Activated naive CD4-positive, alpha-beta T cell treated with anti-CD3 and anti-CD28 coated beads, Interleukin-2, amount 50 U/mL, for 24 hours (primary cell): ENCODE data around the gene CPM.

Source experiments
- H3K27ac Mint-ChIP-seq: one replicate; pipeline ENCODE4 v1.8.0; 2021; ENCODE audit warnings: mild to moderate bottlenecking, mixed read lengths
- H3K27me3 Mint-ChIP-seq: one replicate; pipeline ENCODE4 v1.8.0; 2021; ENCODE audit warnings: mixed read lengths
- H3K36me3 Mint-ChIP-seq: one replicate; pipeline ENCODE4 v1.8.0; 2021; ENCODE audit warnings: mixed read lengths
- H3K4me1 Mint-ChIP-seq: one replicate; pipeline ENCODE4 v1.8.0; 2021; ENCODE audit warnings: mixed read lengths
- H3K4me3 Mint-ChIP-seq: one replicate; pipeline ENCODE4 v1.8.0; 2021; ENCODE audit warnings: mild to moderate bottlenecking, mixed read lengths
- H3K9me3 Mint-ChIP-seq: one replicate; pipeline ENCODE4 v1.8.0; 2021; ENCODE audit warnings: mixed read lengths

CPM gene

DNA sequence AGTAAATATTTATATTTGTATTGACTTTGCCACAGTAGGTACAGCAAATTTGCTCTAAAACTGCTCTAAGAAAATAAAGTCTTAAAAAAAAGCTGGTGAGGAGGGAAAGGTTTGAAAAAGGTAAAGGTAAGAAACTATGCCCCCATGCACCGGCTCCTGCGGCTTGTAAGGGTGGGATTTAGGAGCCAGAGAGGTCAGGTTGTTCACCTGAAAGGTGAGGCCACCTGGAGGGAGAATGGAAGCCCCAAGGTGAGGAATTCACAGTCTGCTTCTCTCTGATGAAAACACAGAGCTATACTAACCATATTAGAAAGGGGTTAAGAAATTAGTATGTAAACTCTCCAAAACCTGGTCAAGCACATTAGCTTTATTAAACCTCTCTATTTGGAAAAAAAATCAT is 31.8 kb downstream of the CPM start:
- no peaks in the 10 kb centered on the region for H3K27me3 Mint-ChIP-seq
- no peak overlapping the region for H3K4me3 Mint-ChIP-seq
- H3K36me3 Mint-ChIP-seq: peaks cover 8% of the 10 kb centered on the region
- H3K27ac Mint-ChIP-seq: no peak overlapping the region
- peaks cover 5% of the 10 kb centered on the region for H3K4me1 Mint-ChIP-seq
- H3K9me3 Mint-ChIP-seq: no peaks in the 10 kb centered on the region

DNA sequence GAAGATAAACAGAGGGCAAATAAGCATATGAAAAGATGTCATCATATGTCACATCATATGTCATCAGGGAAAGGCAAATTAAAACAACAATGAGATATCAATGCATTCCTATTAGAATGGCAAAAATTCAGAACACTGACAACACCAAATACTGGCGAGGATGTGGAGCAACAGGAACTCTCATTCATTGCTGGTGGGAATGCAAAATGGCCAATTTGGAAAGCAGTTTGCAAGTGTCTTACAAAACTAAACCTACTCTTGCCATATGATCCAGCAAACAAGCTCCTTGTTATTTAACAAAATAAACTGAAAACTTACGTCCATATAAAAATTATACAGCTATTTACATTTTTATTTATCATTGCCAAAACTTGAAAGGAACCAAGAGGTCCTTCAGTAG is 32.7 kb downstream of the CPM start:
- H3K36me3 Mint-ChIP-seq: peaks cover 9% of the 10 kb centered on the region
- H3K27me3 Mint-ChIP-seq: no peaks in the 10 kb centered on the region
- no peaks in the 10 kb centered on the region for H3K9me3 Mint-ChIP-seq
- peaks cover 5% of the 10 kb centered on the region for H3K4me1 Mint-ChIP-seq
- no peak overlapping the region for H3K27ac Mint-ChIP-seq
- H3K4me3 Mint-ChIP-seq: no peak overlapping the region

DNA sequence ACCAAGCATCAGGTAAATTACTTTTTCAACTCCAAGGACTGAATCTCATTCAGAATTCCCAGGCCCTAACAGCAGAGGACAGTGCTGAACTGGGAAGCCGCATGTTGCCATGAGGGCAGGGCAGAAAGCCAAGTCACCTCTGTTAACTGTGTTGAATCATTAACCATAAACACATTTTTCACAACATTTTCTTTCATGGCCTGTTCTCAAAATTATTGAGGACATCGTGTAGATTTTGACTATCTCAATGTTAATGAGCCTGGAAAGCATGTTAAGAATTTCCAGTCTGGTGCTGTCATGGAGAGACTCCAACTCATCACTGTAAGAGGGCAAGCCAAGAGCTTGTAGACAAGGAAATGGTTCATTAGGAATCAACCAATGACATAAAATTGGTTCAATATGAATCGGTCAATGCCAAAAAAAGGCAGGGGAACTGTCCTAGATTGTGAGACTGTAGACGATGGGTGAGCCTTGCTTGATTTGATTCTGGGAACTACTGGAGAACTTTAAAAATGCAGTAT is 33.7 kb downstream of the CPM start:
- peaks cover under 1% of the 10 kb centered on the region for H3K4me1 Mint-ChIP-seq
- no peak overlapping the region for H3K27ac Mint-ChIP-seq
- peaks cover 9% of the 10 kb centered on the region for H3K36me3 Mint-ChIP-seq
- H3K27me3 Mint-ChIP-seq: no peaks in the 10 kb centered on the region
- no peak overlapping the region for H3K4me3 Mint-ChIP-seq
- H3K9me3 Mint-ChIP-seq: no peaks in the 10 kb centered on the region

DNA sequence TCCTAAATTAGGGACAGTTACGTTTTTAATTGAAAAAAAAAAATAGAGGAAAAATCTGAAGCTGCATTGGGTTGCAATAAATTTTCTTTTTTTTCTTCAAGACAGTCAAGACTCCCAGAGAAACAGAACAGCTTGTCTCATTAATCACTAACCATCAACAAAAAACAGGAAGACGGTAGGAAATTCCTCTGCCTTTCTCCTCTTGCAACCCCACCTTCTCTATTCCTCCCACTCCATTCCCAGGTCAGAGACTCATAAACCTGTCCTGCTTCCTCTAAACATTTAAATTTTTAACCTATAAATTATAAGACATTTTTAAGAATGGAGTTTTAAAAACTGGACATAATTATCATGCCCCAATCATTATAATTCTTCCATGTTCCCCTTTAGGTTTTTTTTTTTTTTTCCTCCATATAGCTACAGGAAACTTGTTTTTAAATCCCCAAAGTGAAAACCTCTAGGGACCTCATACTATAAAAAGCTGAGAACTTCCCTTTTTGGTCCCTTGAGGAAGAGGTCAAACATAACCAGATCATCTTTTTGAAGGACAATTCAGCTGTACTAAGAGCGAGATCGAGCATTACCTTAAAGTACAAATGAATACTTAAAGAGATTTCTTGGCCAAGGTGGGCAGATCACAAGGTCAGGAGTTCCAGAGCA is 36.0 kb downstream of the CPM start:
- Mint-ChIP-seq H3K4me1 (peaks cover 5% of the 10 kb centered on the region), H3K36me3 (peaks cover 13% of the 10 kb centered on the region), H3K27me3 (no peaks in the 10 kb centered on the region), H3K4me3 (no peak overlapping the region), H3K27ac (no peak overlapping the region), H3K9me3 (no peaks in the 10 kb centered on the region)

DNA sequence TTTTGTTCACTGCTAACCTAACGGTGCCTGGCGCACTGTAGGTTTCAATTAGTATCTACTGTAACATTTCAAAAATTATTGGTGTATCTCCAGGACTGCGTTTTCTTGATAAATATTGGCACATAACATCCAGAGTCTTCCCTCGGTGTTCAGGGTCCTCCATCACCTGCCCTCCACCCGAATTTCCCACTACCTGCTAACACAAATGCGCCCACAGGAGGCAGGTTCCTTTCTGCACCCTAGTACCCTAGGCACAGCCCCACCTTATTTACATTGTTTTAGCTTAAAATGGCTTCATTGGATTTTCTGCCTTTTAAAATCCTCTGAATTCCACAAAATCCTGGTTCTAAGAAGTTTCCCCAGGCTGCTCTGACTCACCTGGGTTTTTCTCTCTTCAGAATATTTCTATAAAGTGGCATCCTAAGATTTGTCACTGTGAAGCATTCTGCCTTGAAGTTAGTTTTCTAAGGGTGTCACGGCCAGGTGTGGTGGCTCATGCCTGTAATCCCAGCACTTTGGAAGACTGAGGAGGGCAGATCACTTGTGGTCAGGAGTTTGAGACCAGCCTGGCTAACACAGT is 38.6 kb downstream of the CPM start:
- H3K4me3 Mint-ChIP-seq: no peak overlapping the region
- peaks cover 17% of the 10 kb centered on the region for H3K4me1 Mint-ChIP-seq
- H3K27ac Mint-ChIP-seq: peak overlapping the region; percentile 46
- H3K9me3 Mint-ChIP-seq: no peaks in the 10 kb centered on the region
- H3K27me3 Mint-ChIP-seq: no peaks in the 10 kb centered on the region
- peaks cover 13% of the 10 kb centered on the region for H3K36me3 Mint-ChIP-seq

DNA sequence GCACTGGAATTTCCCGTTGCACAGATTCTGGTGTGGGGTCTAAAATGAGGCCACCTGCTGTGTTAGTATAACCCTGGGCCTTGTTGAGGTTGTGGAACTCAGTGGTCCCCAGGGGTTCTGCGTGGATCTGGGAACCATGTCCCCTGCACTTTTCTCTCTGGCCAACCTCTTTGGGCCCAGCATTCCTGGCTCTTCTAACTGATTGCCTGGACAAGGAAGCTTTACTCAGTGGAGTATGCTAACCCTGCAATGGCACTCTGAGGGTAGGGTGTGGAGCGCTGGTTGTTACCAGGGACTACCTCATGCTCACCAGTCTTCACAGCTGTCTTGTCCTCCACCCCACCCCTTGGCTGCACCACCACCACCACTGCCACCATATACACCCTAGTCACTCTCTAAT is 39.2 kb downstream of the CPM start:
- Mint-ChIP-seq H3K36me3 (peaks cover 13% of the 10 kb centered on the region), H3K9me3 (no peaks in the 10 kb centered on the region), H3K4me3 (no peak overlapping the region), H3K27ac (peak overlapping the region; percentile 46), H3K4me1 (peaks cover 17% of the 10 kb centered on the region), H3K27me3 (no peaks in the 10 kb centered on the region)

DNA sequence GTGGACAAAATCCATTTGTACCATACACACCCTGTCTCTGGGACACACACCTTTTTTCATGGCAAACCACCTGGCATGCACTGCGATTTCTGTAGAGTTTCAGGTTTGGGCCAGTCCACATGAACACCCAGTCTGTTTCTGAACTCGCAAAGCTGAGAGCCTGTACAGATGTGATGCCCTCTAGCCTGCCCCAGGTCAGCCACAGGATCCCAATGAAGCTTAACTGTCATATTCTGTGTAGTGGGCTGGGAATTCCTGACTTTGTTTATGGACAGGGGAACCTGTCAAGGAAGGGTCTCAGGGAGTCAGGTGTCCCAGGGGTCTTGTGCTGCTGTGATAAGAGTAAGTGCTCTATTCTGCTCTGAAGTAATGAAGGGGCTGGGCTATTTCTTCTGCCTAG is 39.8 kb downstream of the CPM start:
- Mint-ChIP-seq H3K9me3 (no peaks in the 10 kb centered on the region), H3K27ac (no peak overlapping the region), H3K36me3 (peaks cover 13% of the 10 kb centered on the region), H3K4me1 (peaks cover 17% of the 10 kb centered on the region), H3K27me3 (no peaks in the 10 kb centered on the region), H3K4me3 (no peak overlapping the region)

DNA sequence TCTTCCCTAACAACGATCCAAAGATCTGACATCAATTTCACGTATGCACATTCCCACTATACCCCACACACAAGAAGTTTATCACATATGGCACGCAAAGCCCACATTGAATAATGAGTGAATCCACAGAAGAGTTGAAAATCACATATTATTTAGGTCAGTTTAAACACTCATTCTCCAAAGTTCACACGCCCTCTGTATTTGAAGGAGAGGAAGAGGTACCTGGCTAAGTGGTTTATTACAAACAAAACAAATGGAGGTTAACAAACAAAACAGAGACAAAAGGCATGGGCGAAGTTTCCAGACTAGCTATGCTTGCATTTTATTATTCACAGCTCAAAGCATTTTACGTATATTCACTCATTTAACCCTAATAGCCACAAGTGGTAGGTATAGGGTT is 41.8 kb downstream of the CPM start:
- Mint-ChIP-seq H3K4me3 (no peak overlapping the region), H3K4me1 (peaks cover 17% of the 10 kb centered on the region), H3K27ac (no peak overlapping the region), H3K27me3 (no peaks in the 10 kb centered on the region), H3K36me3 (peaks cover 8% of the 10 kb centered on the region), H3K9me3 (no peaks in the 10 kb centered on the region)

DNA sequence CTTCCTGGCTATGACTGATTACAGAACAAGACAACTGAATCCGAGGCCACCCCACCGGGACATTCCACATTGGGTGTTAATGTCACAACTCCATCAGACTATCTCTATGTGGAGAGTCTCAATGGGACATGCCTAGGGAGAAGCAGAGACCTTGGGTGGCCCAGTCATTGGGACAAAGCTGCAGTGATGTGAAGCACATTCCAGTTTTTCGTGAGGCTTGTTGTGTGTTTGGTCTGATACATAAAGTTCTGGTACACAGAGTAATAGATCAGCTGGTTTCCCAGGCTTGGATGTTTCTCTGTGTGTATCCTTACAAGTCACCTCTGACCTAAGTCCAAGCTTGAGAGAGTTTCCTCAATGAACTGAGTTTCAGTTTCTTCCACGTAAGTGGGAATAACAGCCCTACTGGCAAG is 42.3 kb downstream of the CPM start:
- H3K27ac Mint-ChIP-seq: no peak overlapping the region
- H3K4me1 Mint-ChIP-seq: peaks cover 17% of the 10 kb centered on the region

DNA sequence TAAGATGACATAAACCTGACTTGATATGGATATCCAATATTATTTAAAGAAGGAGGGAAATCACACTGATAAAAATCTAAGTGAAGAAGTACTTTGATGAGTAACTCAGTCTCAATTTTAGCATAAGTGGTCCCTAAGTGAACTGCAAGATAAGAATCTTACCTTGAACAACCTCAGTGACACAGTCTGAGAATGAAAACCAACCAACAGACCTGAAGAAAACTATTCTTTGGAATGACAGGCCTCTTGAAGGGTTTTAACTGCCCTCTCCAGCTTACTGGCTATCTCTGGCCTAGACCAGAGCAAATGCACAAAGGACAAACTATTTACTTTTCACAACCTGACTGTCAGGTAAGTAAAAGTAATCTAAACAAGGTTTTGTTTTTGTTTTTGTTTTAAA is 44.7 kb downstream of the CPM start:
- H3K27ac Mint-ChIP-seq: no peak overlapping the region

More for the DNA sequence above, 42.3 kb downstream of the CPM start:
- Mint-ChIP-seq H3K4me3 (no peak overlapping the region), H3K9me3 (no peaks in the 10 kb centered on the region), H3K27me3 (no peaks in the 10 kb centered on the region), H3K36me3 (peaks cover 7% of the 10 kb centered on the region)

DNA sequence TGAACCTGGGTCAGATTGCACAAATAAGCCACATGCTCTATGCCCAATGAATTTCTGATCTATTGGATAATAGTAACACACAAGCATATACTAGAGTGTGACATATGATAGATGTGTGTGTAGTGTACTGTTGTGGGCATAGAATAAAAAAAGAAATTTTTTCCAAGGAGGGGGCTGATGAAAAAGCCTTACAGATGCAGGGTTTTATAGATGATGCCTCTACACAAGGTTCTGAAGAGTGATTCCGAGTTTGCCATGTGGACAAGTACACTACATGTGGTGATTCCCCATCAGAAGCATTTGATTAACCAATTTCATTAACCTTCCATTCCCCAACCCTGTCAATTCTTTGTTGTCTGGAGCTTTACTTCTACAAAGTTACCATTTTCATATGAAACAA is 45.3 kb downstream of the CPM start:
- Mint-ChIP-seq H3K36me3 (peaks cover 5% of the 10 kb centered on the region), H3K4me3 (no peak overlapping the region), H3K4me1 (peaks cover 17% of the 10 kb centered on the region), H3K27me3 (no peaks in the 10 kb centered on the region), H3K27ac (no peak overlapping the region), H3K9me3 (no peaks in the 10 kb centered on the region)

More for the DNA sequence above, 44.7 kb downstream of the CPM start:
- Mint-ChIP-seq H3K9me3 (no peaks in the 10 kb centered on the region), H3K4me1 (peaks cover 17% of the 10 kb centered on the region), H3K27me3 (no peaks in the 10 kb centered on the region), H3K4me3 (no peak overlapping the region), H3K36me3 (peaks cover 5% of the 10 kb centered on the region)

DNA sequence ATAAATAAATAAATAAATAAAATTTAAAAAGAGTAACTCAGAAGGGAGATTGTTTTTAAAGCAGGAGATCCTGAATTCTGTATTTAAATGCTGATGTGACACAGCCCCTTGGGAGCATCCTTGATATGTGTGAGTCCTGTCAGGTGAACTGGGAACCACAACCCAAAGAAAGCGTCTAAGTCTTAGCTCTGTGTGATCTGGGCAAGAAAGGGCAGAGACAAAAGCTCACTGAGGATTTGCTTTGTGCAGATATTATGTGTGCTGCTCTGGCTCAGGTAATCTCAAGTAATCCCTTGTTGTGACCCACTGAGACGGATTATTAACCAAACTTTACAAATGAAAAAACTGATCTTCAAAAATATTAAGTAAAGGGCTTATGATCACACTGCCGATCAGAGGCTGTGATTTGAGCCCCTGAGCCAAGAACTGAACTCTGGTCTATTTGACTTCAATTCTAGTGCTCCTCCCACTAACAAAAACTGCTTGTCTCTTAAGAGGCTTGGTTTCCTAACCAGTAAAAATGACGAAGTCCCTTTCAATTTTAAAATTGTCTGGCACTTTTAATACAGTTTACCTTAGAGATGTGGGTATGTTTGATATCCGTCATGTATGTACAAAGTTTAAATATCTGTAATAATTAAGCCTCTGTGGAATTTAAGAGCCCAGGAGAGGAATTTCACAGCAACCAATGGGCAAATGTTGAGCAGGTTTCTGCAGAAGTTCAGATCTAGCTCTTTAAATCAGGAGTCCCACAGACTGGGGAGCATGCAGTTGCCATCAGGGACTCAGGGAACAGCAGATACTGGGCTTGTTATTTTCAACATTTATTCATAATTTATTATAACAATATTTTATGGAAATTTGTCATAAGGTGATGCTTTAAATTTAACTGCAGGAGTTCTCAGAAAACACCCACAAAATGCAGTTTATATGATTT is 46.1 kb downstream of the CPM start:
- Mint-ChIP-seq H3K4me3 (no peak overlapping the region), H3K27me3 (no peaks in the 10 kb centered on the region), H3K9me3 (no peaks in the 10 kb centered on the region), H3K36me3 (peaks cover 2% of the 10 kb centered on the region), H3K27ac (no peak overlapping the region), H3K4me1 (peaks cover 11% of the 10 kb centered on the region)

DNA sequence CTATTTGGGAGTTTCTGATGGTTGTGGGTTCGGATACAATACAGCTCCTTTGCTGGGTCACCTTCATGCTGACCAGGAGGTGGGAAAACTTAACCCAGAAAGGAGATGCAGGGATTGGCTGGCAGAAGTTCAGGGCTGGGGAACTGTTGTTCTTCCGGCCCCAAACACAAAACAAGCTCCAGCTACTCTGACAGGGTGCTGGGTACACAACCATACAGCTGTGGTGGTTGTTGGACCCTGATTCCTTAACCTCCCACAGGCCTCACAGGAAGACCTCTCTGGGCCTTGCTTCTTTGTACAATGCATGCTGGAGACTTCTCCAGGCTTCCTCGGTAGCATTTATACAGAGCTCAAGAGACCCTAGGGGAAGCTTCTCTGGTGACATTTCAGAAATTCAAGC is 47.6 kb downstream of the CPM start:
- no peaks in the 10 kb centered on the region for H3K27me3 Mint-ChIP-seq
- H3K9me3 Mint-ChIP-seq: no peaks in the 10 kb centered on the region
- peaks cover 4% of the 10 kb centered on the region for H3K36me3 Mint-ChIP-seq
- H3K4me1 Mint-ChIP-seq: no peaks in the 10 kb centered on the region
- peak overlapping the region; percentile 53 for H3K27ac Mint-ChIP-seq
- no peak overlapping the region for H3K4me3 Mint-ChIP-seq

DNA sequence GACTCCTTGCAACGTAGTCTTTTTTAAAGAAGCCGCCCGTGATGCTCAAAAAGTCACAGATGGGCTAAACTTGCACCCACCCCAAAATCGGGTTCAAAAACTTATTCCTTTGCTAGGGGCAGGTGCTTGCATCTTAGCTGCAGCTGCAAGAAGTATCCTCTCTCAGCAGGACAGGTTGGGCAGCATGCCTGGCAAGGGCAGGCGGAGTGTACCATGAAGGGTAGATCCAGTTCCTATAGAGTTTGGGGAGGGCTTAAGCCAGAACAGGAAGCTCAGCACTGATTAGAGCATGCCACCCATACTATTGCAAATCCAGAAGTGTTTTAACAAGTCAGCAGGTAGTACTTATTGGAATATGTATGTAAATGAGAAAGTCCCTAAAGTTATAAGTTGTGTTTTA is 48.7 kb downstream of the CPM start:
- Mint-ChIP-seq H3K9me3 (no peaks in the 10 kb centered on the region), H3K27ac (no peak overlapping the region), H3K27me3 (no peaks in the 10 kb centered on the region), H3K36me3 (peaks cover 6% of the 10 kb centered on the region), H3K4me3 (no peak overlapping the region), H3K4me1 (no peaks in the 10 kb centered on the region)

DNA sequence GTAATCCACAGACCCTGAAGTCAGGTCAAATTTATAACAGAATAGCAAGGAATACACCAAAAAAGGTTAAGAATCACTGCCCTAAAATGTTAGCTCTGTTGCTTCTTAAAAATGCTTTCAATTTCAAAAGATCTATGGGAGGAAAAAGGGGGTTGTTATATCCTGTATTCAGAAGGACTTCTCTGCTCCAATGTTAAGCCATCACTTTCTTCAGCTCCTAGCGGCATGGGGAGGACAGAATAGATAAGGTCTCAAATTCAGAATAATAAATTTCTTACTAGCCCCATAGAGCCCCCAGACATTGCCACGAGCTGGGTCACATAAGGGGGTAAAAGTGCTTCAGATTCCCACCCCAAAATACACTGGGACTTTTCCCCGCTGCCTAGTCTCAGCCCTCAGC is 49.8 kb downstream of the CPM start:
- Mint-ChIP-seq H3K9me3 (peaks cover 4% of the 10 kb centered on the region), H3K27ac (no peak overlapping the region), H3K4me3 (no peak overlapping the region), H3K4me1 (no peaks in the 10 kb centered on the region), H3K27me3 (no peaks in the 10 kb centered on the region), H3K36me3 (peaks cover 10% of the 10 kb centered on the region)
